T-cell (primary cell): Measurements from ENCODE around the gene ZBTB24. TPM values are rescaled to one million over a fixed set of nuclear protein-coding genes. Genes with fewer than 3 reads are reported as not detected.

Source experiments
- ATAC-seq, 4 experiments: fragments of 200-7000 bp in 3 of 4; fragments of 150-1000 bp in 1 of 4; cut with Tn5 transposase; replicated peaks in 1 of 4; 1 replicate in 3 of 4; 2 replicates in 1 of 4; pipeline ENCODE4 v1.10.0; 2021; ENCODE audit warnings: moderate library complexity in 3 of 4, mild to moderate bottlenecking in 2 of 4, moderate number of reproducible peaks in 1 of 4
- CTCF ChIA-PET, 2 donors: fragments of 300-600 bp; sonication (Branson Sonifier 250); formaldehyde crosslinking; loops; one replicate each; lab custom pipeline; 2022; ENCODE audit warnings: antibody characterized with exemption in 2 of 2; lab: Charles Lee
- POLR2A ChIA-PET, 2 donors: fragments of 300-600 bp; sonication (Branson Sonifier 250); formaldehyde crosslinking; loops; one replicate each; lab custom pipeline; 2022; ENCODE audit warnings: antibody characterized with exemption in 2 of 2; lab: Charles Lee
- DNase-seq, 35 experiments: peaks; one replicate each; pipeline versions ENCODE4 v3.0.0 to v3.0.0-alpha.2; 2013 to 2023
- H3K27ac ChIP-seq: one replicate; pipeline ENCODE4 v1.5.1; 2013; ENCODE audit warnings: low read length
- H3K27me3 ChIP-seq, 2 experiments: replicated peaks in 1 of 2; 1 replicate in 1 of 2; 2 replicates in 1 of 2; pipeline versions ENCODE4 v1.6.1 to v1.7.0; 2013; ENCODE audit warnings: low read length in 1 of 2, mixed read lengths in 1 of 2; ENCODE audit not compliant: control insufficient read depth in 2 of 2, insufficient read depth in 2 of 2; ENCODE audit errors: extremely low read depth in 1 of 2
- H3K36me3 ChIP-seq, 2 donors: 1 replicate in 1 of 2; 2 replicates in 1 of 2; pipeline versions ENCODE4 v1.6.1 to v1.7.0; 2013; ENCODE audit warnings: low read length in 1 of 2; ENCODE audit not compliant: control insufficient read depth in 2 of 2, insufficient read depth in 1 of 2; ENCODE audit errors: extremely low read depth in 1 of 2
- H3K4me1 ChIP-seq, 2 experiments: 1 replicate in 1 of 2; 2 replicates in 1 of 2; pipeline versions ENCODE4 v1.6.1 to v1.7.0; 2013; ENCODE audit warnings: low read length in 2 of 2, mixed read lengths in 1 of 2; ENCODE audit not compliant: insufficient read depth in 2 of 2, control insufficient read depth in 1 of 2; ENCODE audit errors: extremely low read depth in 1 of 2
- H3K4me3 ChIP-seq, 2 donors: 1 replicate in 1 of 2; 2 replicates in 1 of 2; pipeline versions ENCODE4 v1.5.1 to v1.7.0; 2013; ENCODE audit warnings: mild to moderate bottlenecking in 2 of 2, low read length in 1 of 2, moderate library complexity in 1 of 2; ENCODE audit not compliant: control insufficient read depth in 1 of 2; ENCODE audit errors: extremely low read depth in 1 of 2
- H3K9me3 ChIP-seq: 2 replicates; pipeline ENCODE4 v1.7.0; 2013
- H3K27ac Mint-ChIP-seq, 2 donors: one replicate each; pipeline ENCODE4 v1.8.0; 2020 to 2021; ENCODE audit warnings: mild to moderate bottlenecking in 2 of 2, mixed read lengths in 2 of 2
- H3K27me3 Mint-ChIP-seq, 2 donors: one replicate each; pipeline ENCODE4 v1.8.0; 2021 to 2022; ENCODE audit warnings: mixed read lengths in 2 of 2
- H3K36me3 Mint-ChIP-seq: one replicate; pipeline ENCODE4 v1.8.0; 2021; ENCODE audit warnings: mixed read lengths
- H3K4me1 Mint-ChIP-seq, 3 donors: one replicate each; pipeline ENCODE4 v1.8.0; 2020 to 2022; ENCODE audit warnings: mixed read lengths in 3 of 3, mild to moderate bottlenecking in 1 of 3
- H3K4me3 Mint-ChIP-seq, 3 donors: one replicate each; pipeline ENCODE4 v1.8.0; 2020 to 2022; ENCODE audit warnings: mild to moderate bottlenecking in 3 of 3, mixed read lengths in 3 of 3, moderate library complexity in 3 of 3
- H3K9me3 Mint-ChIP-seq, 3 donors: one replicate each; pipeline ENCODE4 v1.8.0; 2020 to 2022; ENCODE audit warnings: mixed read lengths in 3 of 3
- WGBS: methylation state at CpG from one replicate; pipeline ENCODE4 v1.1.5; 2013; ENCODE audit warnings: missing lambda C conversion rate; ENCODE audit not compliant: insufficient coverage; 5-methylcytosine and 5-hydroxymethylcytosine counted together
- total RNA-seq, 35 experiments: library from RNA in 6 of 35; stranded (reverse) in 6 of 35; fragments of 120-200 nt in 1 of 35; gene quantifications; one replicate each; pipeline versions ENCODE4 v1.2.1 to v1.2.4 and lab custom pipeline; 2013 to 2026

Gene ZBTB24
- total RNA-seq, 5 donors from 2014 or later (not counting 1 experiment from before 2014, with no cell fraction given), result 14.1 to 21.2 (median 19.5) TPM

DNA sequence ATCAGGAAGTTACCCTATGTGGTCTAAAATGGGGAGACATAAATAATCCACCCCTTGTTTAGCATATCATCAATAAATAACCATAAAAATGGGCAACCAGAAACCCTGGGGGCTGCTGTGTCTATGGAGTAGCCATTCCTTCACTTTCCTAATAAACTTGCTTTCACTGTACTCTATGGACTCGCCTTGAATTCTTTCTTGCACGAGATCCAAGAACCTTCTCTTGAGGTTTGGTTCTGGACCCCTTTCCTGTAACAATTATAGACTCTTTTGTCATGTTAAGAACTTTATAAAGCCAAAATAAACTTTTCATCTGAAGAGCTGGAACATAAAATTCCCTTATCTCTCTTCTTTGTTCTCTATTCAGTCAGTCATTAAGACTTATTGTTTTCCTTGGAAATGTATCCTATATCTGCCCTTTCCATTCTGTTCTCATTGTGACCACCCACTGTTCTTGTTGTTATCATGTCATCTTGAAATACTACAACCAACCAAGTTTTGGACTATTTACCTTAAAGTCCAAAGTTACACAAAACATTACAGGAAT is 29.3 kb upstream of the ZBTB24 start:
- Mint-ChIP-seq H3K4me3 (no peak overlapping the region), H3K27me3 (no peaks in the 10 kb centered on the region), H3K27ac (no peak overlapping the region), H3K9me3 (no peaks in the 10 kb centered on the region), H3K36me3 (no peaks in the 10 kb centered on the region), H3K4me1 (peaks cover 26 to 28% (median 27%) of the 10 kb centered on the region in 3 donors)
- no peak overlapping the region for H3K4me3 ChIP-seq
- POLR2A ChIA-PET, result no interaction called here
- CTCF ChIA-PET, result no interaction called here
- H3K4me1 ChIP-seq, result peaks cover 6 to 18% of the 10 kb centered on the region in 2 experiments
- H3K27ac ChIP-seq, result no peak overlapping the region
- DNase-seq (no peak), ATAC-seq (no peak)
- no peaks in the 10 kb centered on the region for H3K27me3 ChIP-seq
- 92% methylated on average over 2 of the region's 2 CpGs for WGBS
- no peaks in the 10 kb centered on the region for H3K9me3 ChIP-seq
- no peaks in the 10 kb centered on the region for H3K36me3 ChIP-seq

DNA sequence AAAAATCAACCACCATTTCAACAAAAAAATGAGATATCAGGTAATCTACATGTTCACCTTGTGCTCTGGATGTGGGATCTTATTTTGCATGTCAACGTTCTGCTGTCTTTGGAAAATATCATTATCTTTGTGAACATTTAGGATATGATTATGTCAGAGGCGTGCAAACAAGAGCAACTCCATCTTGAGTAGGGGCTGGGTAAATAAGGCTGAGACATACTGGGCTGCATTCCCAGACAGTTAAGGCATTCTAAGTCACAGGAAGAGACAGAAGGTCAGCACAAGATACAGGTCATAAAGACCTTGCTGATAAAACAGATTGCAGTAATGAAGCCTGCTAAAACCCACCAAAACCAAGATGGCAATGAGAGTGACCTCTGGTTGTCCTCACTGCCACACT is 28.8 kb upstream of the ZBTB24 start:
- Mint-ChIP-seq H3K9me3 (no peaks in the 10 kb centered on the region), H3K27me3 (no peaks in the 10 kb centered on the region), H3K4me3 (no peak overlapping the region), H3K4me1 (peaks cover 21 to 24% (median 21%) of the 10 kb centered on the region in 3 donors), H3K36me3 (no peaks in the 10 kb centered on the region), H3K27ac (no peak overlapping the region)
- H3K36me3 ChIP-seq, result no peaks in the 10 kb centered on the region
- no peak for ATAC-seq
- H3K9me3 ChIP-seq, result no peaks in the 10 kb centered on the region
- 92% methylated on average over 2 of the region's 2 CpGs for WGBS
- CTCF ChIA-PET, result interaction anchor here in 1 of 2 donors (0.6 kb wide), 1 partner anchor 952 kb away, joined by 3 read pairs; no protein-coding TSS in a partner anchor
- H3K27ac ChIP-seq, result no peak overlapping the region
- H3K4me1 ChIP-seq, result peaks cover 3 to 14% of the 10 kb centered on the region in 2 experiments
- H3K27me3 ChIP-seq, result no peaks in the 10 kb centered on the region
- POLR2A ChIA-PET, result interaction anchor here in 1 of 2 donors (0.6 kb wide), 1 partner anchor 874 kb away, joined by 4 read pairs; no protein-coding TSS in a partner anchor
- DNase-seq, result no peak
- H3K4me3 ChIP-seq, result no peak overlapping the region

DNA sequence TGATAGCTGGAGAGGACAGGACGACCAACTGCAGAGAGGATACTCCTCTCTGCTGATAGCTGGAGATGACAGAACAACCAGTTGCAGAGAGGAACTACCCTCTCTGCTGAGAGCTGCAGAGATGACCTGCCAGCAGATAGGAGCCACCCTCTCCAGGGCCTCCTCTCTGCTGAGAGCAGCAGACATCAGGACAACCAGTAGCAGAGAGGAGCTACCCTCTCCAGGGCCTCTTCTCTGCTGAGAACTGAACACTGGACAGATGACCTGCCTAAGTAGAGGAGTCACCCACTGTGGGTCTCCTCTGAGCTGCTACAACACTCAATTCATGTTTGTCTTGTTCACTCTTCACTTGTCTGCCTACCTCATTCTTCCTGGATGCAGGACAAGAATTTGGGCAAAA is 27.3 kb upstream of the ZBTB24 start:
- ATAC-seq, result no peak
- peaks cover under 1 to 3% of the 10 kb centered on the region in 2 experiments for H3K4me1 ChIP-seq
- H3K9me3 Mint-ChIP-seq, result no peaks in the 10 kb centered on the region
- WGBS, result 100% methylated on average over 1 of the region's 1 CpG
- H3K27ac Mint-ChIP-seq, result no peak overlapping the region
- no peak overlapping the region for H3K27ac ChIP-seq
- H3K36me3 ChIP-seq, result no peaks in the 10 kb centered on the region
- CTCF ChIA-PET, result interaction anchor here in 1 of 2 donors (0.8 kb wide), 1 partner anchor 529 kb away, joined by 3 read pairs; no protein-coding TSS in a partner anchor
- no peak for DNase-seq
- H3K9me3 ChIP-seq, result no peaks in the 10 kb centered on the region
- H3K4me3 Mint-ChIP-seq, result no peak overlapping the region
- POLR2A ChIA-PET, result no interaction called here
- H3K36me3 Mint-ChIP-seq, result no peaks in the 10 kb centered on the region
- peaks cover 7 to 9% (median 7%) of the 10 kb centered on the region in 3 donors for H3K4me1 Mint-ChIP-seq
- H3K27me3 Mint-ChIP-seq, result no peaks in the 10 kb centered on the region
- H3K4me3 ChIP-seq, result no peak overlapping the region
- H3K27me3 ChIP-seq, result no peaks in the 10 kb centered on the region

DNA sequence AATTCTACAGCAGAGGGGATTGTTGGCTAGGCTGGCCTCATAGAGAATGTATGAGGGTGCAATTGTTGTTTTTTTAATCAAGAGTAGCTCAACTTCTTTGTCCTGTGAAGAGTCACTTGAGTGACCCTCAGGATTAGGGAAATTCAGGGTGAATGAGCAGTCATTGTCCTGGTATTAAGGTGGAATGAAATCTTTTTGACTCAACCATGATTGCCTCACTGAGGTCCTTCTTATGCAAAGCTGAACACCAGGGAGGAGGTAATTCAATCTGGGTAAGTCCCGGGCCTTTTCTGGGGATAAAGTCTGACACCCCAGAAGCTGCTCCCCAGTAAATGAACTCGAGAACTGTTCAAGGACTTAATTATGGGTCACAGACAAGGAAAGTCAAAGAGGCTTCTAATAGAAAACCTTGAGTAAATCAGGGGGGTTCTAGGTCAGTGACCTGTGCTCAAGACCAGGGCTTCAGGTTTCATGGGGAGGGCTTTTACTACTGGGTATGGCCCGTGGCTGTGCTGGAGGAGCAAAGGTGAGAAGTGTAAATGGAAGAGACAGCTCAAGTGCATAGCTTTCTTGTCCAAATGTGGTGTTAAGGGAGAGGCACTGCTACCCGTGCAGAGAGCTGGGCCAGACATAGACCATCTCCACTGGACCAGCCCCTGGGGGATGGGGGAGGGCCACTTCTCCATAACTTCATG is 25.3 kb upstream of the ZBTB24 start:
- Histone ChIP-seq H3K9me3 (no peaks in the 10 kb centered on the region), H3K4me1 (no peaks in the 10 kb centered on the region), H3K36me3 (no peaks in the 10 kb centered on the region), H3K27me3 (peaks cover 0 to 5% of the 10 kb centered on the region in 2 experiments), H3K27ac (no peak overlapping the region), H3K4me3 (no peak overlapping the region)
- 84% methylated on average over 4 of the region's 4 CpGs for WGBS
- Mint-ChIP-seq H3K27me3 (no peaks in the 10 kb centered on the region), H3K9me3 (no peaks in the 10 kb centered on the region), H3K4me3 (no peak overlapping the region), H3K4me1 (no peaks in the 10 kb centered on the region), H3K27ac (no peak overlapping the region), H3K36me3 (no peaks in the 10 kb centered on the region)
- DNase-seq (no peak), ATAC-seq (no peak)
- CTCF ChIA-PET, result no interaction called here
- POLR2A ChIA-PET, result interaction anchor here in 1 of 2 donors (0.6 kb wide), 1 partner anchor 1366 kb away, joined by 3 read pairs; the partner anchor contains the start of gene AMD1

DNA sequence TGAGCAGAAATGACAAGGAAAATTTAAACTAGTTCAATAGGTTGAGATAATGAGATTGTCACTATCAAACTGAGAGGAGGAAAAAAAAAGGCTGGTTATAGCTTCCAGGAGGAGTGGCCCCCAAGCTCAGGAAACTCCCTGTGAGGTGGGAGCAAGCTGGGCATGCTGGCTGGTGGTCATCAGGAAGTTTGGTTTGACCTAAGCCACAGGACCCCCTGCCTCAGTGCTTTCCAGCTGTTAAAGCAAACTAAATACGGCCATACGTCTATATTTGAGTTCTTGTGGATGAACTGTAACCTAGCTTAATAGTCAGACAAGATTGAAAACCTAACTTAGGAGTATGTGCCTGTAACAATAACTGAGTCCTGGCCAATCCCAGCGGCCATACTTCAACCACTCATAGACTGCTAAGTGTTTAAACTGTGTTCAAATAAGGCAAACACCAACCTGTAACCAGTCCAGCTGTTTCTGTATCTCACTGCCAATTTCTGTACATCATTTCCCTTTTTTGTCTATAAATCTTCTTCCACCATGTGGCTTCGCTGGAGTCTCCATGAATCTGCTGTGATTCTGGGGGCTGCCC is 24.6 kb upstream of the ZBTB24 start:
- no peaks in the 10 kb centered on the region for H3K4me1 ChIP-seq
- 89% methylated on average over 1 of the region's 4 CpGs for WGBS

DNA sequence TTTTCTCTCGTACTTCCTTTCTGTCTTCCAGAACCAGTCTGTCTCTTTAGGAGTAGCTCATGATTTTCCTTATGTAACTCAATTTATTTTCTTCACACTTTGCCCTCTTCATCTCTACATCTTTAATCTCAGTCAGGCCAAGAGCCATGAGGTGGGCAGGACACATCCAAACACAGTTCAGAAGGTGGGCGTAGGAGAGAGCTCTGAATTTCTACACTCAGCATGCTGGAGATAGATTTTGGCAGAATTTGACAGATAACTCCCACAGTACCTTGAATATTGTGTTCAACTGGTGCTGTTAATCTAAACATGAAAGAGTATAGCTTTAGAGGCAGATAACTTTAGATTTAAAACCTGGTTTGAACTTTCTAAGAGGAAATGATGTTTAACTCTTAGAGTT is 23.8 kb upstream of the ZBTB24 start:
- H3K36me3 ChIP-seq, result no peaks in the 10 kb centered on the region
- Mint-ChIP-seq H3K4me3 (no peak overlapping the region), H3K27ac (no peak overlapping the region), H3K36me3 (no peaks in the 10 kb centered on the region), H3K9me3 (no peaks in the 10 kb centered on the region), H3K27me3 (no peaks in the 10 kb centered on the region), H3K4me1 (no peaks in the 10 kb centered on the region)
- ATAC-seq (no peak), DNase-seq (no peak)
- no peaks in the 10 kb centered on the region for H3K4me1 ChIP-seq
- 86% methylated on average over 1 of the region's 2 CpGs for WGBS
- CTCF ChIA-PET, result interaction anchor here (1.0 kb wide), 2 partner anchors 18 to 533 kb away, joined by 3 read pairs; no protein-coding TSS in a partner anchor
- H3K27me3 ChIP-seq, result peaks cover 0 to 5% of the 10 kb centered on the region in 2 experiments
- H3K9me3 ChIP-seq, result no peaks in the 10 kb centered on the region
- H3K4me3 ChIP-seq, result no peak overlapping the region
- POLR2A ChIA-PET, result no interaction called here
- H3K27ac ChIP-seq, result no peak overlapping the region

More for the DNA sequence above, 24.6 kb upstream of the ZBTB24 start:
- POLR2A ChIA-PET, result no interaction called here
- ATAC-seq (no peak), DNase-seq (no peak)
- H3K27me3 ChIP-seq, result peaks cover 0 to 5% of the 10 kb centered on the region in 2 experiments
- no peaks in the 10 kb centered on the region for H3K27me3 Mint-ChIP-seq
- H3K36me3 Mint-ChIP-seq, result no peaks in the 10 kb centered on the region
- no peaks in the 10 kb centered on the region for H3K9me3 Mint-ChIP-seq
- H3K27ac ChIP-seq, result no peak overlapping the region
- H3K4me3 ChIP-seq, result no peak overlapping the region
- H3K27ac Mint-ChIP-seq, result no peak overlapping the region
- no peaks in the 10 kb centered on the region for H3K4me1 Mint-ChIP-seq
- H3K9me3 ChIP-seq, result no peaks in the 10 kb centered on the region
- H3K36me3 ChIP-seq, result no peaks in the 10 kb centered on the region
- no peak overlapping the region for H3K4me3 Mint-ChIP-seq
- CTCF ChIA-PET, result interaction anchor here (0.6 to 1.0 kb wide), 2 partner anchors 298 to 532 kb away, joined by 3 read pairs; no protein-coding TSS in a partner anchor
